NCI-H2171 (cell line): ENCODE data around the gene ACRV1.
"Not testable (repeated sequence)": the region's sequence is repeated elsewhere in the genome, so short reads cannot be mapped to it uniquely, and the experiment has no call there.

Experiments
- DNase-seq: peaks from one replicate; lab custom pipeline; 2025; lab: John Stamatoyannopoulos, UW

Gene ACRV1

GRCh38 chr11:125680747-125681146 lies at the start of gene ACRV1:
Gene ACRV1 (minus strand): TSS chr11:125680847. CDS start chr11:125680780, 67 bp downstream.
- no peak for DNase-seq

- no peak for DNase-seq
Observed at GRCh38 chr11:125728969-125729368, 48.3 kb upstream of the ACRV1 start.

GRCh38 chr11:125724125-125724524 lies 43.5 kb upstream of the ACRV1 start:
- no peak for DNase-seq

- no peak for DNase-seq
Observed at GRCh38 chr11:125720781-125721180, 40.1 kb upstream of the ACRV1 start.

GRCh38 chr11:125704686-125705085 lies 24.0 kb upstream of the ACRV1 start:
- DNase-seq, result not testable (repeated sequence)

GRCh38 chr11:125701858-125702621 lies 21.4 kb upstream of the ACRV1 start:
- no peak for DNase-seq

GRCh38 chr11:125701018-125701610 lies 20.5 kb upstream of the ACRV1 start:
- DNase-seq, result no peak

GRCh38 chr11:125694951-125695350 lies 14.3 kb upstream of the ACRV1 start:
- DNase-seq, result no peak

GRCh38 chr11:125692887-125693286 lies 12.2 kb upstream of the ACRV1 start:
- DNase-seq, result no peak

GRCh38 chr11:125690006-125690405 lies 9.4 kb upstream of the ACRV1 start:
- DNase-seq, result no peak

- no peak for DNase-seq
Observed at GRCh38 chr11:125689274-125689859, 8.7 kb upstream of the ACRV1 start.

- DNase-seq, result no peak
Observed at GRCh38 chr11:125688632-125689031, 8.0 kb upstream of the ACRV1 start.

- DNase-seq, result no peak
Observed at GRCh38 chr11:125688066-125688465, 7.4 kb upstream of the ACRV1 start.

GRCh38 chr11:125685228-125685627 lies 4.6 kb upstream of the ACRV1 start:
- DNase-seq, result no peak

- DNase-seq, result no peak
Observed at GRCh38 chr11:125679837-125680236, 810 bp downstream of the ACRV1 start.

GRCh38 chr11:125679397-125679796 lies 1.2 kb downstream of the ACRV1 start:
- no peak for DNase-seq

GRCh38 chr11:125675196-125675595 lies 5.5 kb downstream of the ACRV1 start:
- DNase-seq, result no peak

- no peak for DNase-seq
Observed at GRCh38 chr11:125674210-125674609, 6.4 kb downstream of the ACRV1 start.

- DNase-seq, result no peak
Observed at GRCh38 chr11:125671561-125671960, 9.1 kb downstream of the ACRV1 start.

- DNase-seq, result no peak
Observed at GRCh38 chr11:125670172-125670571, 10.5 kb downstream of the ACRV1 start.

- DNase-seq, result no peak
Observed at GRCh38 chr11:125667151-125667550, 13.5 kb downstream of the ACRV1 start.

GRCh38 chr11:125663910-125664309 lies 16.7 kb downstream of the ACRV1 start:
- DNase-seq, result no peak

- no peak for DNase-seq
Observed at GRCh38 chr11:125662689-125663088, 18.0 kb downstream of the ACRV1 start.
